Stimulated activated CD4-positive, alpha-beta T cell treated with anti-CD3 and anti-CD28 coated beads, Interleukin-2, amount 100 ng/mL, for 4 hours (primary cell): ENCODE results near the gene SURF4.
"Not testable (repeated sequence)": the region's sequence is repeated elsewhere in the genome, so short reads cannot be mapped to it uniquely, and the experiment has no call there.

Source experiments
- DNase-seq: peaks from one replicate; pipeline ENCODE4 v3.0.0-alpha.2; 2020; ENCODE audit warnings: low read depth

Gene SURF4

GRCh38 chr9:133333566-133333965 lies 42.3 kb downstream of the SURF4 start:
- DNase-seq: no peak

- no peak for DNase-seq
Measured at GRCh38 chr9:133333011-133333410, 42.8 kb downstream of the SURF4 start.

GRCh38 chr9:133332381-133332730 lies 43.5 kb downstream of the SURF4 start:
- no peak for DNase-seq

- DNase-seq: no peak
Measured at GRCh38 chr9:133331641-133332380, 44.0 kb downstream of the SURF4 start.

GRCh38 chr9:133331221-133331620 lies 44.6 kb downstream of the SURF4 start:
- DNase-seq: no peak

- not testable (repeated sequence) for DNase-seq
Measured at GRCh38 chr9:133329306-133330156, 46.3 kb downstream of the SURF4 start.

GRCh38 chr9:133327834-133328484 lies 47.9 kb downstream of the SURF4 start:
- DNase-seq: no peak

- not testable (repeated sequence) for DNase-seq
Measured at GRCh38 chr9:133327021-133327420, 48.8 kb downstream of the SURF4 start.

- no peak for DNase-seq
Measured at GRCh38 chr9:133323991-133324703, 51.7 kb downstream of the SURF4 start.

GRCh38 chr9:133323211-133323610 lies 52.6 kb downstream of the SURF4 start:
- no peak for DNase-seq

- no peak for DNase-seq
Measured at GRCh38 chr9:133322701-133323100, 53.2 kb downstream of the SURF4 start.

- no peak for DNase-seq
Measured at GRCh38 chr9:133321411-133321935, 54.4 kb downstream of the SURF4 start.

- no peak for DNase-seq
Measured at GRCh38 chr9:133320421-133320881, 55.4 kb downstream of the SURF4 start.

GRCh38 chr9:133317551-133317950 lies 58.3 kb downstream of the SURF4 start:
- not testable (repeated sequence) for DNase-seq

- DNase-seq: no peak
Measured at GRCh38 chr9:133315997-133316396, 59.9 kb downstream of the SURF4 start.
